GM18873 (cell line): ENCODE measurements around the gene TFEB.

Source experiments
- ATAC-seq: cut with Tn5 transposase; IDR thresholded peaks from one replicate; pipeline ENCODE4 v1.9.1; 2021; ENCODE audit warnings: mild to moderate bottlenecking, moderate library complexity, moderate number of reproducible peaks; ENCODE audit not compliant: unreplicated experiment, low FRiP score

Gene TFEB

DNA sequence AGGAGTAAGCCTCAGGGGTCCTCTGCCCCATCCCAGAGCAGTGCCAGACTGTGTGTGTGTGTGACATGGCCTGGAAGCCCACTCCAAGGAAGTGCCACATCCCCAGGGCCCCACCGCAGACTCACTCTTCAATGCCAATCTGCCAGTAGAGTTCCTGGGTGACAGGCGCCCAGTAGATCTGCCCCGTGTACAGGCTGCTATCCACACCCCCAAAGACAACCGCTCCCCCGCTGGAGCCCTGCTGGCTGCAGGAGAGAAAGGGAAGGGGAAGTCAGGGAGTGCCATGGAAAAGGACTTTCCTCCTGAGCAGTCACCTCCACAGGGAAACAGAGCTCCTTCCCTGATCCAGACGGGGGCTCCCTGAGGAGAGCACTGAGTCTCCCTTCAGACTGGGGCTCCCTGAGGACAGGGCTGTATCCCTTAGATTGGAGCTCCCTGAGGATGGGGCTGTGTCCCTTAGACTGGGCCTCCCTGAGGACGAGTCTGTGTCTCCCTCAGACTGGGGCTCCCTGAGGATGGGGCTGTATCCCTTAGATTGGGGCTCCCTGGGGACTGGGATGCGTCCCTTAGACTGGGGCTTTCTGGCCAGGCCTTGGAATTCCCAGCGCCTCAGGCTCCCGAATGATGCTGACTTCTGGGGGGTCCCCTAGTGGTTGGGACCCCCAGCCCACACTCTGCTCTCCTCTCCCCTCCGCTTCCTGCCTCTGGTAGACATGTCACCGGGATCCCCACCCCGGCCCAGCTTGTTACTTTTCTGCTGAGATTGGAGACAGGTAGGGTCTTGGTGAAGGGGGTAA is 5.2 kb upstream of the TFEB start:
- ATAC-seq, result no peak

DNA sequence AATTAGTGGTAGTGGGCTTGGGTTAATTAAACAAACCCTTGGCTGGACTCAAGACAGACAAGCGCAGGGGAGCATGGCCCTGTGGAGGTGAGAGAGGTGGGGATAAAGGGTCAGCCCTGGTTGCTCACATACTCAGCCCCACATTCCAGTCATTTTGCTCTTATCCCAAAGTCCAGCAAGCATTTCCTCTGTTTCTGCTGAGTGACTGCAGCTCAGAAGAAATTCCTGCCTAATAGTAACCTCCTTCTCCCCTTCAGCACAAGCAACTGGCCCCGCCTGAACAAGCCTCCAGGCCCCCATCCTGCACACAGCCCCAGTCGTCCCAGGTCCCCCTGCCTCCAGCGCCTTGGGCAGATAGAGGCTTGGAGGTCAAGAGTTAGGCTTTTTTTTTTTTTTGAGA is 3.6 kb upstream of the TFEB start:
- no peak for ATAC-seq

DNA sequence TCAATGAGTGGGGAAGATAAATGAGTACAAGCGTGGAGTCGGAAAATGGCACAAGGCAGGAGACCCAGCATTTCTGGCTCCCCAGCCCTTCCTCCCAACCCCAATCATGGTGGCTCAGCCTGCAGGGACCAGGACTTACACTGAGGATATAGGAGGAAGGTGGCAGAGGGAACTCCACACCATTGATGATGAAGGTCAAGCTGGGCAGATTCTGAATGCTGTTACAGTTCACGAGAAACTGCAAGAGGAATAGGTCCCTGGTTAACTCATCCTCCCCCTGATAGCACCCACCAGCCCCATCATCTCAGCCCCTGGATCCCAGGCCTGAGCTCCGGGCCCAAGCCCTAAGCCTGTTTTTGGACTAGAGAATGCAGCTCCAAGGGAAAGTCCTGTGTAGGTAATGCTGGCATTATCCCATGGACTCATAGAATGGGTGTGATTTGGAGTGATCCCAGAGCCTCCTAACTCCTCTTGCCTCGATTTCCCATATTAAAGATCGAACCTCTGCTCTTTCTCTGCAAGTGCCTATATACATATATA is 2.3 kb upstream of the TFEB start:
- ATAC-seq, result no peak

DNA sequence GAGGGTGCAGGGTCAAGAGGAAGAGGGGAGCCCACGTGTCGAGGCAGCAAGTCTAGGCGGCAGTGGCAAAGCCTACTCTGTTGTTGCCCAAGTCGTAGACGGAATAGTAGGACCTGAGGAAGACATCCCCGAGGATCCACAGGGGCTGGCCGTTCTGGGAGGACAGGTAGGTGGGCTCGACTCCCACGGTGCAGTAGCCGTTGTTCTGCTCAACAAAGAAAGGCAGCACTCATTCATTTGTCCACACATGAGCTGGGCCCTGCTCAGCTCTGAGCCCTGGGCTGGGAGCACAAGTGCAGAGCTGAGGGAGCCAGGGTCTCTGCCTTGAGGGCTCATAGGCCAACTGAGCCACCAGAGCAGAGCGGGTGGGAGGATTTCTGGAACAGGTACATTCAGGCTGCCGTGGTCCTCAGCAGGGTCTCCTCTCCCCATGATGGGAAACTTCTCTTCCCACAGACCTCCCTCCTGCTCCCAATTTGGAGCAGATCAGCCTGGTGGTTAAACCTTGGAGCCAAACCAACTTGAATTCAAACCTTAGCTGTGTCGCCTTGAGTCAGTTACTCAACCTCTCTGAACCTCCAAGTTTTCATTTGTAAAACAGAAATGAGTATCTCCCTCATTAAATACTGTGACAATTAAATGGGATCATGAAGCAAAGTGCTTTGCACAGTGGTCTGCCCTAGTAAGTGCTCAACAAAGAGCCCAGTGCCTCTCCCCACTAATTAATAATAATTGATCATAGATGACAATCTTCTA is 1.6 kb upstream of the TFEB start:
- no peak for ATAC-seq

DNA sequence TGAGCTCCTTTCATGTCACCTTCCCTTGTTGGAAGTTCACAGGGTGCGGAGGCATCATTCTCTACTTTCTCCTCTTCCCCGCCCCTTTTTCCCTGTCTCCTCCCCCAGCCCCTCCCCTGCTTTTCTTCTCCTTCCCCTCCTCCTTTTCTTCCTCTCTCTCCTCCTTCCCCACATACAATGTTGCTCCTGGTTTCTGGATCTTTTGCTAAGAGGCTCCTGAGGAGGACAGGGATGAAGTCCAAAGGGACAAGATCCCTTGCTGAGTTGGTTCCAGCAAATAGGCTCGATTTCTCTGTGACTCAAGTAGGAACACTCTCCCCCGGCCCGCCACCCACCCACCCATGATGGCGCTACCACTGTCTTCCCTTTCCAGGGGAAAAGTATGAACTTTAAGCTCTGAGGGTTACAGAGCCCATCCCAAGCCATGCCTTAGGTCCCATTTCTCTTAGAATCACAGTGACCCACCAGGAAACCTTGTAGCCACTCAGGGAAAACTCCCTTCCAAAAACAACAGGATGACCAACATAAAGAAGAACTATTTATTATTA is 852 bp upstream of the TFEB start:
- ATAC-seq, result no peak

DNA sequence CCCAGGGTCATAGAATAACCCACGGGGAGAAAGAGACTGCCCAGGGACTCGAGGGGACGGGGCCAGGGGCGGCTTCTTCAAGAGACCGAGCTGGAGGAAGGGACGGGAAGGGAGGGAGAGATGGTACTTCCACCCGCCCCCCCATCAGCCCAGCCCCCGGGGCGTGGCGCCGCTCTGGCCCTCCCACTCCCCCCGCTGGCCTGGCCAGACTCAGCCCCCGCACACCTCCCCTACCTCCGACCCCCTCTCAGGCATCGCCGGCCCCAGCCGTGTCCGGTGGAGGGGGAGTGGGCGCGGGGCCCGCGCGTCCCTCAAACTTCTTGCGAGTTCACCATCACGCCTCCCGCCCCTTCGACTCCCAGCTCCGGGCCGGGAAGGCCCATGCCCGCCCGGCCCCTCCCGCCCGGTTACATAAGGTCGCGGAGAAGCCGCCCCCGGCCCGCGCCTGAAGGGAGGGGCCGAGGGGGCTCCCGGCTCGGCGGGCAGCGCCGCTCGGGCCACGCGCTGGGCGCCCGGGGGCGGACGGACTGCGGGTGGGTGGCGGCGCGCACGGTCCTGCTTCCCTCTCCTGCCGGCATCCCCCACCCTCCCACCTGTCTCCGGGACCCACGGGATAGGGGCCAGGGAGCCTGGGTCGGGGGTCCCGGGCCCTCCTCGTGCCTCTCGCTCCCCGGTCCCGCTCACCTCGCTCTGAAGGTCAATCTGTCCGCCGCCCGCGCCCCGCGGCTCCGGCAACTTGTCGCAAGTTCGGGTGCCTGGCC is 562 bp downstream of the TFEB start:
- ATAC-seq, result peak; percentile 6

DNA sequence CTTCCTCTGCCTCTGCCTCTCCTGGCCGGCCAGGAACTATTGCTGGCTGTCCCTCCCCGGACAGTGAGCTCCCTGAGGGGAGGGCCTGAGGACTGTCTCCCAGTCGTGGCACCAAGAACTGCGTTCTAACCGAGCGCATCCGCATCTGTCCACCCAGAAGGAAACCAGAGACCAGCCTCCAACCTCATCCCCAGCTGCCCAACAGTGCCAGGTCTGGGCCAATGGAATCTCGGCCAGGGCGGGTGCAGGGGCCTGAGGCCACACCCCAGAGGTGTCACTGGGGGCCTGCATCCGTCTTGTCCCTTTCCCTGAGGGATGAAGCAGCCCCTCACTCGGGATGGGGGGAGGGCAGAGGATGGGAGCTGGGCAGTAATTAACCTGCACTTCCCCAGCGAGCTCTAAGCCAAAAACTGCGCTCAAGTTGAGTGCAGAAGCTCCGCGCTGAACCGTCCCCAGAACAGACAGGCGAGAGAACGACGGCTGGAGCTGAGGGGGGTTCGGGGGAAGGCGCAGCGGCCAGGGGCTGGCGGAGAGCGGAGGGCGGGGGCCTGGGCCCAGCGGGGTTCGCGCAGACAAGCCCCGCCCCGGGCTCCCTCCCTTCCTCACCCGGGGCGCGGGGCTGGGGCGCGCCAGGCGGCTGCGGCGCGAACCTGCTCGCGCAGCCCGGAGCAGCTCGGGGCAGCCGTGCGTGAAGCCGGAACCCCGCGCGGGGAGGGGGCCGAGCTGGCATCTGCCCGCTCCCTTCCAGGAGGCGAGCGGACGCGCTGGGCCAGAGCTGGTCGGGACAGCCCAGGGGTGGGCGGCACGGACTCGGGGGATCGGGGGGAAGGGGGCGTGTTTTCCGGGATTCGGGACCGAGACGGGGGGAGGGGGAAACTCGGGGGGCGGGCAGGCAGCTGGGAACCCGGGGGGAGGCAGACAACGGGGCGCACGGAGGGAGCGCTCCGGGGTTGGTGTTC is 1.4 kb downstream of the TFEB start:
- ATAC-seq, result peak; percentile 32

DNA sequence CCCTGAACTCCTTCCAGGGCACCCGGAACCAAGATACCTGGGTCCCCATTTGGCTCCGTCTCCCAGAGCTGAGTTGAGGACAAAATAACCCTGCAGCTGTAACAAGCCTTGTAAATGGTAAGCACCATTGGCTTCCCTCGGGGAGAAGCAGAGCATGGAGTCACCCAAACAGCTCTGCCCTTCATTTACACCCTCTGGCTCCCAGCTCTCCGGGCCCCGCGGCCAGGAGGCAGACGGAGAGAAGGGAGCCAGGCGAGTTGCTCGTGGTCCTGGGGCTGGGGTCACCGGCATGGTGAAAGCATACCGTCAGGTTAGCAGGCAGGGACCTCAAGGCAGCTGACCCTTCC is 2.1 kb downstream of the TFEB start:
- ATAC-seq, result no peak

DNA sequence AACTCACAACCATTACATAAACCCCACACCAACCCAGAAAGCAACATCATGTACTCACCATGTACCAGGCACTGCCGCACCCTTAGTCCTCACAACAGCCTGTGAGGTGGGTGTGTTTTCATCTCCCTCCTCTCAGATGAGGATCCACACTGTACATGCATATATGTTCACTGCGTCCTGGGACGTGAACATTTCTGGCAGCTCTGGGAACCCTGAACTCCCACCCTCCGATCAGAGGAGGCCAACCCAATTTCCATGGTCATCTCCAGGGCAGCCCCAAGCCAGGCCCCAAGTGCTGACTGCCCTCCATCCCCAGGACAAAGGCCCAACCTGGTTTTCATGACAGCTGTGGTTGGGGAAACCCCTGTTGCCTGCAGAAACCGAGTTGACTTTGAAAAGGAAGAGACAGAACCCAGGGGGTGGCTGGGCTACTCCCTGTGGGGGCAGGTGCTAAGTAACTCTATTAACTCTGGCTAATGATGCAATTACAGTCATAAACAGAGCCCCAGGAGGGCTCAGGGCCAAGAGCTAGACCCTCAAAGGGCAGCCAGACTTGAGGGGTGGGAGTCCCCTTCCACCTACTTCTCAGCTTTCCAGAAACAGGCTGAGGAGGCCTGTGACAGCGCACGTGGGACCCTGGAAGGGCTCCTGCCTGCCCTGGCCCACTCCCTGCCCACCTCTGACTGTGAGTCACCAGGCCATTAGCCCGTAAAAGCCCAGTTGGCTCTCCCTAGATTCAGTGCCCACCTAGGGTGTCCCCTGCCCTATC is 2.6 kb downstream of the TFEB start:
- ATAC-seq, result no peak

DNA sequence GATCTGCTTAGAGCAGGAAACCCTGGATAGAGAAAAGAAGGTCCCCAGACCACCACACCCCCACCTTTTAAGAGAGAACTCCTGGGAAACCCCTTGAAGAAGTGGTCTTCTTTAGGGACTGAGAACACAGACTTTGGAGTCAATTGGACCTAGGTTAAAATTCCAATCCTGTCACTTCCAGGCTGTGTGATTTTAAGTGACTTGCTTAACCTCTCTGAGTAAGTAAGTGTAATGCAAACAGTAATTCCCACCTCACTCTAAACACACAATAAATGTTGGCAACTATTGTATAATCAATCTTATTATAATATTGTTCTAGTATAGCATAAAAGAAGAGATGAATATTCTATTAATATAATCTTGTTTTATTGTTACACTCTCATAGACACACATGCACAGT is 3.3 kb downstream of the TFEB start:
- no peak for ATAC-seq

DNA sequence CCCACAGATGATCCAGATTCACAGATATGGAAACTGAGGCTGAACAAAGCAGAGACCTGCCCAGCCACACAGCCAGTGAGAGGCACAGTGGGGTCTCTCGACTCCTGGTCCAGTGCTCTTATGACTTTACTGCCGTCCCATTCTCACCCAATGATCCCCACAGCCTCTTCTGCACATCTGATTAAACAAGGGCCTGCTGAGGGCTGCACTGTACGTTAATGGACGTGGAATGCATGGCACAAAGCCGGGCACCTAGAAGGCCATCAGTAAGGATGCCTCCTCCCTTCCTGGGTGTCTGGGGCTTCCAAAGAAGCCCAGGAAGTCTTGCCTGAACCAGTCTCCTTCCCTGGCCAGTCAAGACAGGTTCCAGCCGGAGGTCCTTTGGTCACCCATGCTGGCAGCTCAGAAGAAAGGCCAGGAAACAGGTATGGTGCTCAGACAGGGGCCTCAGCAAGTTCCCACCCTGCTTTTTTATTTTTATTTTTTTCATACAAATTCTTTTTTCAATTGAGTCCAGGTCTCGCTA is 3.8 kb downstream of the TFEB start:
- ATAC-seq, result no peak

DNA sequence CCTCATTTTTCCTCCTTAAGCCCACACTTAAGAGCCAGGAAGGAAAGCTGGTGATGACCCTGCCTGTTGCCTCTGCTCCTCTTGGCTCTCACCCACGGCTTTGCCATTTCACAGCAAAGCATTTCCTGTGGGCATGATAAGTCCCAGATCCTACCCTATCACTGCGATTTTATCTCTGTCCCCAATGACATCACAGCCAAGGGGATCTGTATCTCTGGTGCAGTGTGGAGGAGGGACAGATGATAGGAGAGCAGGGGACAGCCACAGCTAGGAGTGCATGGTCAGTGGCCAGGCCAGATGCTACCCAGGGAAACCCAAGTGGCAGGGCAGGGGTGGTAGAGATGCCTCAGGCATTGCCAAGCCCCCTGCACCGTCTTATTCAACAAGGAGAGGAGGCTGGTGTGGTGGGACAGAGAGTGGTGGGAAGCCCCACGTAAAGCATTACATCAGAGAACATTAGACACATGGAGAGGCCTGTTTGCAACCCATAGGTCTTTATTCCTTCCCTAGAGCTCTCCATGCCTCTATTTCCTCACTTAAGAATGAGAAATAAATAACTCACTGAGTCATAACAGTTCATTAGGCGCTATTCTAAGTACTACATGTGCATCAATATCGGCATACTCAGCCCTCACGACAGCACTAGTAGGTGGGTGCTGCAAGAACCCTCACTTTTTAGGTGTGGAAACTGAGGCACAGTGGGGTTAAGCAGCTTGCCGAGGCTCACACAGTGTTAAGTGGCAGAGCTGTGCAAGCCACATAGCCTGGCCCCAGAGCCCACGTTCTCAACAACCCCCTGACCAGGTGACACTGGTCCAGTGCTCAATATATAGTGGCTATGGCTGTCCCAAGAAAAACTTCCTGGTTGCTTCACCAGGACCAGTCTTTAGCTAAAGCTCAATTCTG is 4.6 kb downstream of the TFEB start:
- ATAC-seq, result no peak

DNA sequence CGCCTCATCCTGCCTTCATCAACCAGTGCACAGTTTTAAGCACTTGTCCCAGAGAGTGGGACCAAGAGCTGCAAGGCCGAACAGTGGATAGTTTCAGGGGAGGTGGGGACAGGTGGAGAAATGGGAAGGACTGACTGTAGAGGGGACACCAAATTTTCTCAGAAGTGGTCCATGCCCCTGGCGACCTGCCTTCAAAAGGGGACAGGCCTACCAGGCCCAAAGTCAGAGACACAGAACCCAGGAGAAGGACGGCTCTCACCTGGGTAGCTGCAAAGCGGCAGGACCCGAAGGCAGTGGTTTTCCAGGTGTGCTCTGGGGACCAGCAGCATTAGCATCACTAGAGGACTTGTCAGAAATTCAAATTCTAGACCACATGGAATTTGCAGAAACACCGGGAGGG is 5.8 kb downstream of the TFEB start:
- ATAC-seq, result no peak

DNA sequence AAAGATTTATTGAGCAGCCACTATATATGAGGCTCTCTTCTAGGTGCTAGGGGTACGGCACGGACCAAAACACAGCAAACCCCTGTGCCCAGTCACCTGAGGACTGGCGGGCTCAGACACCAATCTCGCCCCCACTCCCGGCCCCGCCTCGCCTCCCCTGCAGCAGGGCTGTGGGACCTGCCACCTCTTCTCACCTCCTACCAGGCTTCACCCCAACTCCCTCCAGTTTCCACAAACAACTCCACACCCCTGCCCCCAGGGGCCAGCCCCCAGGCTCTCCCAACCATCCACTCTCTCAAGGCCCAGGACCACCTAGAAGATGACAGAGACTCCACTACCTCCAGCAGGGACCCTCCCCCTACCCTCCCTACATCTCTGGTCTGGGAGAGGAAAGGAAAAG is 6.5 kb downstream of the TFEB start:
- ATAC-seq, result no peak

DNA sequence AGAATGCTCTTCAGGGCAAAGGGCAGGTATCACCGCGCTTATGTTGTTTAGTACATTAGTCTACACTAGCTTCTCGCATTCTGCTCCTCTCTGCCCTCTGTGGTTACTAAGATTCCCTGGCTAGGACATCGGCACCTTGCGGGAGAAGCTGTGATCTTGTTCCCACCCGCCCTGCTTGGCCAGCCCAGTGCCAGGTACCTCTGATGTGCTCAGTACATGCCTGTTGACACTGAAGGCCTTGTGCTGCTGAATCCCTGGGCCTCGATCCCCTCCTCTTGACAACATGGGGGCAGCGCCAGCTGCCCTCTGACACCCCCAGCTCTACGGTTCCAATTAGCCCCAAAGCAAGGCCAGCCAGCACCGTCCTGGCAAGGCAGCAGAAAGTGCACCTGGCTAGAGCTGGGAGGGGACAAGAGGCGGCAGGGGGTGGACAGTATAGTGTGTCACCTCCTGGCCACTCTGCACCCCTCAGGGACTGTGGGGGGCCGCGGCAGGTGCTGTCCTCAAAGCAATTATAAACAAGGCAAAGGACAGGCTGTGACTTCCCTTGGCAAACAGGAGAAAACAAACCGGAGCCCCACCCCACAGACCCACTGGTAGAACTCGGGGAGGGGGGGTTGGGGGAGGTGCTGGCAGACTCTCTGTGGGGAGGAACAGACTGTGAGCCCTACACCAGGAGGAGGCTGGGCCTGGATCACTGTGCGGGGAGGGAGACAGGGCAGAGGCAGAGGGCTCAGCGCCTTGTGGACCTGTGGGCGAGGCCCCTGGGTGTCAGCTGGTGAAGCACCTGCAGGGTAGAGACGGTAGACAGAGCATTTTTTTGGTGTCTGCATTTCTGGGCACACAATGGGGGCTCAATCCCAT is 7.1 kb downstream of the TFEB start:
- no peak for ATAC-seq

DNA sequence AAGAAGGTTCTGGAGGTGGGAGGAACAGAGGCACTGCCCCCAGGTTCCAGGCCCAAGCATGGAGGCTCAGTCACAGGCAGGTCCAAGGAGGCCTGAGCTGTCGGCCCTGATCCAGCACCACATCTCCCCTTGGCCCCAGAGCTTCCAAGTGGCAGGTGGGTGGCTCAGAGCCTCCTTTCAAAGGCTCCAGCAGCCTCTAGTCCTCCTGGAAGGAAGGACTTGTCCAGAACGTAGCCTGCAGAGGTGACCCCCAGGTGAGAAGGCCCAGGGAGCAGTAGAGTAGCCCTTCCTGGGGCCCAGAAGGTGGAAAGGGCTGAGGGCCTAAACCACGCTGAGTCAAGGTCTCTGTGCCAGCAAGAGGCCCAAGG is 7.7 kb downstream of the TFEB start:
- ATAC-seq, result no peak

DNA sequence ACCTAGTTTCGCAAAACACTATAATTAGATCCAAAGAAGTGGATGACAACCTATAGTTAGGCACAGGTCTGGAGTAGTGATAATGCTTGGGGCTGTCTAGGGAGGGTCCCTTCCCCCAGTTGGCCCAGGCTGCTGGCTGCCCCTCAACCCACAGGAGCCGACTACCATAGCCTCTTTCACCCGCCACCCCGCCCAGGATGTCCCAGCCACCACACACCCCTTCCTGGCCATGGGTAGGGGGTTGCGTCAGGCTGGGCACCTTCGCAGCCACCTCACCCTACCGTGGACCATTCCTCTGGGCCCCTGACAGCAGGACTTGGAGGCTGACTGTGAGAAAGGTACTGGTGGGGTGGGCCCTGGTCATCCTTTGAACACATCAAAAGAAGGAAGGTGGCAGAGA is 8.5 kb downstream of the TFEB start:
- ATAC-seq, result no peak
